Muscle of back (tissue), 13 donors: ENCODE measurements around the gene CCNYL1. TPM values are rescaled to one million over a fixed set of nuclear protein-coding genes. Genes with fewer than 3 reads are reported as not detected.
A peak's percentile ranks its signal among the peaks of the same experiment; 100 is the strongest.
"Not testable (repeated sequence)": the region's sequence is repeated elsewhere in the genome, so short reads cannot be mapped to it uniquely, and the experiment has no call there.

Experiments
- DNase-seq, 3 donors: peaks; one replicate each; pipeline versions ENCODE4 v3.0.0 to v3.0.0-alpha.2; 2013
- long read RNA-seq, 9 donors: transcript quantifications; one replicate each; lab custom pipeline, GENCODE V29; 2026
- polyA plus RNA-seq, 10 donors: library from polyadenylated mRNA; unstranded; fragments of 120-200 nt; gene quantifications; one replicate each; pipeline ENCODE4 v1.2.1, GENCODE V29; 2013; ENCODE audit not compliant: insufficient read length in 10 of 10

The CCNYL1 gene
- polyA plus RNA-seq: 10 to 100 TPM in 9 of 10 donors, 1 to 10 TPM in 1; 9.0 to 17.0 (median 12.2) TPM
- long read RNA-seq, donor 1, partial matches to known transcripts: 0 of 1 reads
- long read RNA-seq, donor 1, other reads (novel, unspliced or antisense): 0 of 1 reads
- long read RNA-seq, donor 2: 0 reads
- long read RNA-seq, donor 3: 0 reads
- long read RNA-seq, donor 4, partial matches to known transcripts: 0 of 1 reads
- long read RNA-seq, donor 4, other reads (novel, unspliced or antisense): 0 of 1 reads
- long read RNA-seq, donor 5, partial matches to known transcripts: 6 of 10 reads
- long read RNA-seq, donor 5, other reads (novel, unspliced or antisense): 0 of 10 reads
- long read RNA-seq, donor 6, partial matches to known transcripts: 0 of 1 reads
- long read RNA-seq, donor 6, other reads (novel, unspliced or antisense): 0 of 1 reads
- long read RNA-seq, donor 7: 0 reads
- long read RNA-seq, donor 8: 0 reads
- long read RNA-seq, donor 9: 0 reads

DNA sequence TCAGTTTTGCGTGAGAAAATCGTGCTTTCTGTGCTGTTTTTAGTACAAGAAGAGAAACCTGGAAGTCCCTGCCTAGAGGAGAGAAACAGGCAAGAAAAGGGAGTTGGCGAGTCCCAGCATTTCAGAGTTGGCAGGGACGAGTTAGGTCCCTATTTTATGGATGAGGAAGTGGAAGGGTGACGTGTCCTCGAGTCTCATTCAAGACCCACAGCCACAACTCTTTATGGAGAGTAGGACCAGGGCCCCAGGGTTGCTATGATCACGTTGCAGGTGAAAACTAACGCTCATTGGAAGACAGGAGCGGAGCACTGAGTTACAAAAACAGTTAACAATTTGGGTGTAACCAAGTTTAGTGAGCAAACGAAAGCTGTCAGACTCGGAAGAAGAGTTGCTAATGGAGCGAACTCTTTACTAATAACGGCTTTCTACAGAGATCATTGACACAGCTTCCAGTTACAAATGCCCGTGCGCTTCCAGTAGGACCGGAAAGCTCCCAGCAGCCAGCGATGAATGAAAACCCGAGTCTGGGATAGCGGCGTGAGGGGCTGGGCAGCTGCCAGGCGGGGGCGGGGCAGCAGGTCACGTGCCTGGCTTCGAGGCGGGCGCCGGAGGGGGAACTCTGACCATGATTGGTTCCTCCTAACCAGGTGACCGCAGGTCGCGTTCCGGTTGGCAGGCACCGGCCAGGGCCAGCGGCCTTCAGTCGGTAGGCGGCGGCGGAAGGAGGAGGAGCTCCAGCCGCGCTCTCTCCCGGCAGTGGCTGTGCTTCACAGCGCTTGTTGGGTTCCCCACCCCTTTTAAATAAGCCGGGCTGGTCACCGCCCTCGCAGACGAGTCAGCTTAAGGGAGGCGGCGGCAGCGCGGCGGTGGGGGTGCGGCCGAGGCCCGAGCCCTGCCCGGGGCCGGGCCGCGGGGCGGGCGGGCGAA is at the start of gene CCNYL1:
TSS of gene CCNYL1 (plus strand) at position 827 of the 927 bp plus-strand sequence. CDS start 257 bp downstream, outside the sequence.
- peak; percentile 99 for DNase-seq

DNA sequence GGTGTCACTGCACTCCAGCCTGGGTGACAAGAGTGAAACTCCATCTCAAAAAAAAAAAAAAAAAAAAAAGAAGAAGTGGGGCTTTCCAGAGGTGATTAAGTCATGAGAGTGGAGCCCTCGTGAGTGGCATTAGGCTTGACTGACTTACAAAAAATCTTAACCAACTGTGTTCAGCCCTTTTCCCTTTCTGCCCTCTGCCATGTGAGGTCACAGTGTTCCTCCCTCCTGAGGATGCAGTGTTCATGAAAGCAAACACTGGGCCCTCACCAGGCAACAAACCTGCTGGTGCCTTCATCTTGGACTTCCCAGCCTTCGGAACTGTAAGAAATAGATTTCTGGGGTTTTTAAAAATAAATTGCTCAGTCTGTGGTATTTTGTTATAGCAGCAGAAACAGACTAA is 49.2 kb upstream of the CCNYL1 start:
- peak in 2 of 3 donors; percentile 4 to 10 for DNase-seq

DNA sequence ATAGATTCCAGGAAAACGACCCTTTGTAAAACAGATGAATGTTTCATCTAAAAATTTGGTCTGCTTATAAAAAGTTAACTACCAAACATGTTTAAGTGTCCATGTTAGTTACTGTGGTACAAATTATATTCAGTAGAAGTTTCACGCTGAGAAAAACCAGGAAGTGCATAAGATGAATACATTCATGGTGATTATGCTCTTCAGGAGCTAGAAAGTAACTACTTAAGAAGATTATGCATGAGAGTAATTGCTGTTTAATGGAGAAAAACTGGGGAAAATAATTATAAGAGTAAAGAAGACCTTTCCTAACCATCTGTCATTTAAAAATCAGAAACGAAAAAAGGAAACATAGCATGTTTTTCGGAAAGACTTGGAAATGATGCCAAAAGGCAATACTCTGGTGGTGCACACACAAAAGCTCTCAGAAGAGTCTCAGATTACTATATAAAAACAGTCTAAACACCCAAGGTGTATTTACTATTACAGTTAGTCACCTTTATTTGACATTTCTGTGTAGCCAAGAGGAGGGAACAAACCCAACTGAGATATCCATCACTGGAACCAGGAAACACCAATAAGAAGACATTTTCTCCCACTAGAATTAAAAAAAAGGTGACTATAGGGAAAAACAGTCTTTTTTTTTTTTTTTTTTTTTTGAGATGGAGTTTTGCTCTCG is 47.4 kb upstream of the CCNYL1 start:
- no peak for DNase-seq

DNA sequence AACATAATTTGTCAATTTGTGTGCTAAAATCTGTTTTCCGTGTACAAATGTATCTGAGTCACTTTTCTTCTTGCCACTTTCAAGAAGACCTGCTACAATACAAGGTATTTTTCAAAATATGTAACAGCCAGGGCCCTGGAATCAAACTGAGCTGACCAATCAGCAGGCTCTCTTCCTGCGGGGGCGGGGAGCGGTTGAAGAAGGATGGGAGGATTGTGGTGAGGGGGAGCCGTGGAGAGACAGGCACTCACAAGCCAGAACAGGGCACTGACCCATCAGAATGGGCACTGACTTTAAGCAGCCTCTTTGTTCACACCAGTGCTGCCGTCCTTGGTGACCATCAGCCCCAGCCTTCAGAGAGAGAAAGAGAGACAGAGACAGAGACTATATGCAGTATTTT is 40.6 kb upstream of the CCNYL1 start:
- DNase-seq: no peak

DNA sequence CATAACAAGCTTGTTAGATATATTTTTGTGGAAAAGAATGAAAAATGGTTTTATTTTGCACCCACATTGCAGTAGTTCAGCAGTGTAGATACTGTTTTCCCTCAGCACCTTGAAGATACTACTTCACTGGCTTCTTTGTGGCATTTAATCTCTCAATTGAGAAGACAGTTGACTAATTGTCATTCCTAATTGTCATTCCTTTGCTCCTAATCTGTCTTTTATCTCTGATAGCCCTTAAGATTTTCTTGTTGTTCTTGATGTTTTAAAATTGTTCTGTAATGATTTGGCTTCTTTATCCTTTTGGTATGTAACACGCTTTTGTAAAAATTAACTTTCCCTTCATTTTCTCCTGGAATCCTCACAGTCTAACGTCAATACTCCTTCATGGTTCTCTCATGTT is 38.0 kb upstream of the CCNYL1 start:
- no peak for DNase-seq

DNA sequence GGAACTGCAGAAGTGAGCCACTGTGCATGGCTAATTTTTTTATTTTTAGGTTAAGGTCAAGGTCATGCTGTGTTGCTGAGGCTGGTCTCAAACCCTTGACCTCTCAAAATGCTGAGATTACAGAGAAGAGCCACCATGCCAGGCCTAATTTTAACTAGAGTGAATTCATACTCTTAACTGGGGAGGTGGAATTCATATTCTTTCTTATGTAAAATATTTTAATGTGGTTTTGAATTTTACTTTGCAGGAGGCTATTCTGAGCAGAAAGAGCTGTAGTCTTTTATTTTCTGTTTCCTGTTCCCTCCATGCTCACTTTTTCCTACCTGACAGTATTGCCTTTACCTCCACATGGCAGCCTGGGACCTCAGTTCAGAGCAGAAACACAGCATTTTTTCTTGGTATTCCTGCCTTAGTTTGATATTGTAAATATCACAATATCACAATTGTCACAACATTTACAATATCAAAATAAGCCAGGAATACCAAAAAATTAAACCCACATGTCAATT is 37.1 kb upstream of the CCNYL1 start:
- DNase-seq: no peak

DNA sequence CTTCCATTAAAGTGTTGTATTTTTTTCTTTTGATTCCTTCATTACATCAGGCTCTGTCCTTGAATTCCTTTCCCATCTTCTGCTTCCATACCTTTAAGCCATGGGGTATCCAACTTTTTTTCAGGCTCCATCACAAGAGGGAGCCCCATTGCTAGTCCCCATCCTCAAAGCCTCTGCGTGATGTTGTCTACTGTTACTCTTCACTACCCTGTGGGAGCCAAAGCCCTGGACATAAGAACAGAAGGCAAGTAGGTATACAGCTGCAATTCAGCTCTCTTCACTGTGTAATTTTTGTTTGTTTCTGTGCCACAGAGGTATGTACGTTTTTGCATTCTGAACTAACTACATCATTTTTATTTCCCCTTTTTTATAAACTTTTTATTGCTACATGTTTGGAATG is 36.6 kb upstream of the CCNYL1 start:
- no peak for DNase-seq

DNA sequence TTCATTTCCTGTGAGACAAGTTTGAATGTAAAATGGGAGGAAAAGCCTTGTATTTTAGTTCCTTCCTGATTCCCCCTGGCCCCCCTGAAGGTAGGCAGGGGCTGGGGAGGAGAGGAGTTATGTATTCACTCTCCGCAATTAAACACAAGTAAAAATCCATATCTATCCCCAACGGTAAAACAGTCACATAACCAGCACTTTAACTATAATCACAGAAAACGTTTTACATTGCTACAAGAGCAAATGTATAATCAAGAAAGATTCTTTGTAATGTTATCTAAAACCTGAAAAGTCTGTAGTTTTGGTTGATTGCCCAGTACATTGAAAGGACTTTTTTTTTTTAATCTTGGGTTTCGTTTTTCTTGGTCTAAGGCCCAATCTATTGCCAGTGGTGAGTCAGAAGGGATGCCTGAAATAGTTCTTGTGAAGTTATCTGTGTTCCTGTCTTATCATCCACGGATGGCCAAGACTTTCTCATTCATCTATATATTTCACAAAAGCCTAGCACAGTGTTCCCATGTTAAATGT is 34.5 kb upstream of the CCNYL1 start:
- DNase-seq: peak in 1 of 3 donors; percentile 62

DNA sequence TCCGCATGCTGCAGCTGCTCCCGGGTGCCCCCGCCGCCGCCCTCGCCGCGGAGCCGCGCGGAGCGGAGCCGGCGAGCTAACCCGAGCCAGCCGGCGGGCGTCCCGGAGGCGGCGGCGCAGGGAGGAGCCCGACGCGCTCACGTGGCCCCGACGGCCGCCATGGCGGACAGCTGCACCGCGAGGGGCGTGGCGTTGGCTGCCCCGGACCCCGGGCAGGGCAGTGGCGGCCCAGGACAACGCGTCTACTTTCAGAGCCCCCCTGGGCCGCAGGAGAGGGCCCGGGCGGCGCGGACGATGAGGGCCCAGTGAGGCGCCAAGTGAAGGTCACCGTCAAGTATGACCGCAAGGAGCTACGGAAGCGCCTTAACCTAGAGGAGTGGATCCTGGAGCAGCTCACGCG is 30.0 kb upstream of the CCNYL1 start:
- no peak for DNase-seq

DNA sequence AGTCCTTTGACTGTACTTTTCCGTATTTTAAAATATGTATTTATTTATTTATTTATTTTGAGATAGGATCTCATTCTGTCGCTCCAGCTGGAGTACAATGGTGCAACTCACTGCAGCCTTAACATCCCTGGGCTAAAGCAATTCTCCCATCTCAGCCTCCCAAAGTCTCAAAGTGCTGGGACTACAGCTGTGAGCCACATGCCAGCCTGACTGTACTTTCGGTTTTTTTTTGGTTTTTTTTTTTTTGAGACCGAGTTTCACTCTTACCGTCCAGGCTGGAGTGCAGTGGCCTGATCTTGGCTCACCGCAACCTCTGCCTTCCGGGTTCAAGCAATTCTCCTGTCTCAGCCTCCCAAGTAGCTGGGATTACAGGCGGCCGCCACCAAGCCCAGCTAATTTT is 28.9 kb upstream of the CCNYL1 start:
- DNase-seq: no peak

DNA sequence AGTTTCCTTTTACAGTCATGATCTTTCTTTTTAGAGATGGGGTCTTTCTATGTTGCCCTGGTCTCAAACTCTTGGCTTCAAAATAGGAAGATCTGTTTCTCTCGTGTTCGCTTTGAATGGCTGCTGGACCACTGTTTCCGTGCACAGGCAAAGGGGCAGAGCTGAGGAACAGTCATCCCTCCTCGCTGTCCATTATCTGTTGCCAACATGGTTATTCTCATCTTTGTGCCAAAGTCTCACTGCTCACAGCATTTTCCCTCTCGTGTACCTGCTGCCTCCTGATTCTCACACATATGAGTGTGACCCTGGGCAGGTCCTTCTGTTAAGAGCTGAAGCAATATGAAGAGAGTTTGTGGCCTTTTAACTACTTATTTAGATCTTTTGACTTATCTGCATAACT is 28.0 kb upstream of the CCNYL1 start:
- DNase-seq: no peak

DNA sequence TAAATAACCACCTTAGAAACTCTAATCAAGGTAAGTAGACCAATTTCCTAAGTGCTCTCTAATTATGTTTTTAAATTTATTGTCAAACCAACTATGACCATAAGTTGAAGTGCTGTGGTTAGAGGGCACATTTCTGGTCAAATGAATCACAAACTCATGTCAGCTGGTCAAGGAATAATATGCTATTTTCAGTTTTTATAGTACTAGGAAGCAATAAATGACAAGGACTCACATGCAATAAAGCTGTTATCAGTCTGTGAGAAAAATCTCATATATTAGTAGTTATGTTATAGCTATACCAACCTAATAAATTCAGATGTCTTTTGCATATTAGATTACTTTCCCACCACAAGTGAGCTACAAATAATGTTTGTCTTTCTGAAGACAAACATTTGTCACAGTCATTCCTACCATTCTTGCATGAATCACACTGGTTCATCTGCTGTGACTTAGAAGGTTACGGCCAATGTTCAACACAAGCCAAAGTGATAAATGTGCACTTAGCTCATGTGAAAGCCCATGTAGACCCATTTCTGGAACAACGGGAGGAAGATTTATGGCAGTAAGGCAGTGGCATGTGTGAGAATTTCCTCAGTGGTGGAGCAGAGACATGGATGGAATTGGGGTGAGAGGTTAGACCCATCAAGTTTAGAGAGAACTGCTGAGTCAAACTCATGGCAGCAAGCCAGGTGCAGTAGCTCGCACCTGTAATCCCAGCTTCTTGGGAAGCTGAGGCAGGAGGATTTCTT is 27.4 kb upstream of the CCNYL1 start:
- peak in 1 of 3 donors; percentile 60 for DNase-seq

DNA sequence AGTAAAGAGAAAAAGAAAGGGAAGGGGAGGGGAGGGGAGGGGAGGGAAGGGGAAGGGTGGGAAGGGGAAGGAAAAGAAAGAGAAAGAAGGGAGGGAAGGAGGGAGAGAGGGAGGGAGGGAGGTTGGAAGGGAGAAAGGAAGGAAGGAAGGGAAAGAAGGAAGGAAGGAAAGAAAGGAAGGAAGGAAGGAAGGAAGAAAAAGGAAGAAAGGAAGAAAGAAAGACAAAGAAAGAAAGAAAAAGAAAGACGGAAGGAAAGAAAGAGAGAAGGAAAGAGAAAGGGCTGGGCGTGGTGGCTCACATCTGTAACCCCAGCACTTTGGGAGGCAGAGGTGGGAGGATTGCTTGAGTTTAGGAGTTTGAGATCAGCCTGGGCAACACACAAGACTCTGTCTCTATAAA is 24.6 kb upstream of the CCNYL1 start:
- DNase-seq: no peak

DNA sequence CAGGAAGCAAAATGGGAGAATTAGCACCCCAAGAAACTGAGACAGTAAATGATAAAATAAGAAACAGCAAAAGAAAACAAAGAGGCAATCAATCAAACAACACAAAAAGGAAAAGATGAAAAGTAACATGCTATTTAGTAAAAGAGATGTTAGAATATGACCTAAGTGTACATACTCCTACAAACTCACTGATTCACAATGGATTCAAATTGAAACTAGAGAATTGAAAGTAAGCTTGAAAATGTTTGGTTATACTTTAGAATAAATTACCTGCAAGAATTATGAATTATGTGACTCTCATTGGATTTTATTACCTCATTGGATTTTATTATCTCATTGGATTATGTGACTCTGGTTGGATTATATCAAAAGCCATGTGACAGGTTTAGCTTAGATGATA is 22.8 kb upstream of the CCNYL1 start:
- DNase-seq: no peak

DNA sequence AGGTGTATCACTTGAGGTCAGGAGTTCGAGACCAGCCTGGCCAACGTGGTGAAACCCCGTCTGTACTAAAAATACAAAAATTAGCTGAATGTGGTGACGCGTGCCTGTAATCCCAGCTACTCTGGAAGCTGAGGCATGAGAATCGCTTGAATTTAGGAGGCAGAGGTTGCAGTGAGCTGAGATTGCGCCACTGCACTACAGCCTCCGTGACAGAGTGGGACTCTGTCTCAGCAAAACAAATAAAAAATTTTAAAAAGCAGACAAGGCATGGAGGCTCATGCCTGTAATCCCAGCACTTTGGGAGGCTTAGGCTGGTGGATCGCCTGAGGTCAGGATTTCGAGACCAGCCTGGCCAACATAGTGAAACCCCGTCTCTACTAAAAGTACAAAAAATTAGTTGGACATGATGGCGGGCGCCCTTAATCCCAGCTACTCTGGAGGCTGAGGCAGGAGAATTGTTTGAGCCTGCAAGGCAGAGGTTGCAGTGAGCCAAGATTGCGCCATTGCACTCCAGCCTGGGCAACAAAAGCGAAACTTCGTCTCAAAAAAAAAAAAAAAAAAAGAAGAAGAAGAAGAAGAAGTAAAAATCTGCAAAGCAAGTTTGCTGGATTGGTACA is 20.5 kb upstream of the CCNYL1 start:
- DNase-seq: not testable (repeated sequence)

DNA sequence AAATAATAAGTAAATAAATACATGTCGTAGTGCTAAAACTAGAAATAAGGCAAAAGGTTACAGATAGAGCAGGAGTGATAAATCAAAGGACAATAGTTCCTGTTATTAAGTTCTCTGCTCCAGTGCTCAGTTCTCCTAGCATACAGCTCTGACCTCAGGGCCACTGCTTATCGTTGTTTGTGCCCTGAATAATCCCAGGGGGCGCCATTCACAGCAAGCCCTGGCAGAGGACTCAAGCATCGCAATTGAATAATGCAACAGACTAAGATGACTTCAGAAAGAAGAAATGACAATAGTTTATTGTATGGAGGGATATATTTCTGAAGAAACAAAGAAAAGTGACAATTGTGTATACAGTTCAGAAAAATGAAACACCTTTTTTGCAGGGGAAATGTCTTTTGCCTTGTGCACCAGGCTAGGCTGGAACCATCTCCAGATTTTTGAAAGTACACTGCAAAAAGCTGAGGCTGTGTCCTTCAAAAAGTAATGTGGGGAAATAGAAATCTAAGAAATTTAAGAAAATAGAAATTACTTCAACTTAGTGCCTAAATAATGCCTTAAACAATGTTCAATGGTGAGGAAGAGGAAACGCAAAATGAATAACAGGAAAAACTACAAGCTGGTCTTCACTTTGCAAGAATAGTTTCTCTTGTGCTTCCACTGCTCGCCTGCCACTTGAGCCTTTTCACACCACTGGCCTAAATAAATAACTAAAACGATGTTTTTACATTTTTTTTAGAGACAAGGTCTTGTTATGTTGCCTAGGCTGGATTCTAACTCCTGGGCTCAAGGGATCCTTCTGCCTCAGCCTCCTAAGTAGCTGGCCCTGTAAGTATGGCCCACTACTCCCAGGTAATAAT is 19.0 kb upstream of the CCNYL1 start:
- DNase-seq: no peak

DNA sequence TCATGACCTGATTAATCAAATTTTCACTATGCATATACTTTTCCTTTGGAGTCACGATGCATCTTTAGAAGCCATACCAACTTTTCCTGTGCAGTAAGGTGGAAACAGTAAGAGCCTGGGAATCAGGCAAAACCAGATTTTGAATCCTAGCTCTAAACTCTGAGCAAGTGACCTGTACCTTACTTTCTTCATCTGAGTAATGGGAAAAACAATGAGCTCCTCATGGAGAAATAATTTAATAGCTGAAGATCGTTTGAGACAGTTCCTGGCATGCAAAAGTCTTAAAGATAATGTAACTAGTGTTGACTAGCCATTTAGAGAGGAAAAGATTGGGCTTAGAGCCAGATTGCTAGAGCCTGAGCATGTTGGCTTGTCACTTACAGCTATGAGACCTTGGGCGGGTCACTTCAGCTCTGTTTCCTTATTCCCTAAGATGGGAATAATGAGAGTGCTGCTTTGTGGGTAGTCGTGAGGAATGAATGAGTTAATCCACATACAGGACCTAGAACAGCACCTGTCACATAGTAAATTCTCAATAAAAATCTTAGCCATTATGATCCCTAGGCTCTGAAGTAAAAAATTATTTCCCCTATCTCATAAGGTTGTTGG is 17.7 kb upstream of the CCNYL1 start:
- DNase-seq: no peak

DNA sequence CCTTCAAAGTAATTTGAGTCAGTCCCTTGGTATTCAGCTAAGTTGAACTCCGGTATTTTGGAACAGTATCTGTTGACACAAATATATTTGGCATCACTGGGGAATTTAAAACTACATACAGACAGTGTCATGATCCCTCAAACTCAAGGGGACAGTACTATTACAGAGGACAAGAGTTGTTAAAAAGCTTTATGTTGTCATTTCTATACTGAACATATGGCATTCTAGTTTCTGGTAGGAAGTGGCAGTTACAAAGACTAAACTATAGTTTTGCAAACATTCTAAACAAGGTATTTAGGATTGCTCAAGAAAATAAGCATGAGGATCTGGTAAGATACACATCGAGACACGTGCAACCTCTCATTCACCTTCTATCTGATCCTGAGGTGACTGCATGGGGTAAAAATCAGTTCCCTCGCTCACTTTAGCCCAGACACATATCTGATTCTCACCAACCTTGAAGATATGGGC is 16.6 kb upstream of the CCNYL1 start:
- no peak for DNase-seq

DNA sequence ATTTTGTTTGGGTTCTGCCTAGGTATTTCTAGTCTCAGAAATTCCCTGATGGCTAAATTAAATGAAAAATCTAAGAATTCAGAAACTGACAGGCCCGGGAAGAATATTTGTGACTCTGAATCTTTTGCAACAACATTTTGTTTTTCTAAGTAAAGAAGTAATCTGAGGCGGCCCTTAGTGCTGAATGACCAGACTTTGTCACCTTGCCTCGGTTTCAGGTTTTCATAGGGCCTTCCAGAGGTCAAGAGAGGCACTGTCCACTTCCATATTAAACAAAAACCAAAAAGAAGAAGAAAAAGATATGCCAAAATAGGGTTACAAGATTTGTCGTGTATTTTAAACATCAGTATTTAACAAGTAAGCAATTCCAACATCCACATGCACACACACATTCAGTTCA is 16.1 kb upstream of the CCNYL1 start:
- no peak for DNase-seq
